ENCODE measurements around the gene FIP1L1. TPM values are rescaled to one million over a fixed set of nuclear protein-coding genes. Genes with fewer than 3 reads are reported as not detected.

Gene FIP1L1
- total RNA-seq, 4 donors from 2014 or later: 42.8 to 59.1 (median 49.6) TPM

- H3K4me3 ChIP-seq (ENCODE audit: low read depth, poor library complexity, severe bottlenecking): no peak overlapping the region
- no peak for DNase-seq (ENCODE audit: low spot score in 2 of 2)
- intact Hi-C loops (cut with DNase I; ENCODE audit: low total_unique reads): no loop called here
- whole genome bisulfite sequencing, 2 donors: 98% methylated on average over 3 of the region's 3 CpGs
- no peak for TF ChIP-seq POLR2A (IDR thresholded peaks at IDR 0.05)
- TF ChIP-seq CTCF (IDR thresholded peaks at IDR 0.05): no peak
Measured at GRCh38 chr4:53419208-53419607, 41.8 kb downstream of the FIP1L1 start.

- TF ChIP-seq CTCF (IDR thresholded peaks at IDR 0.05) (no peak), POLR2A (IDR thresholded peaks at IDR 0.05) (no peak)
- intact Hi-C loops (cut with DNase I; ENCODE audit: low total_unique reads): no loop called here
- 89 to 93% methylated on average over 2 of the region's 2 CpGs for WGBS, 2 donors
- H3K4me3 ChIP-seq (ENCODE audit: low read depth, poor library complexity, severe bottlenecking): no peak overlapping the region
- no peak for DNase-seq (ENCODE audit: low spot score in 2 of 2)
Measured at GRCh38 chr4:53421791-53422190, 44.4 kb downstream of the FIP1L1 start.

GRCh38 chr4:53422367-53422766 lies 44.9 kb downstream of the FIP1L1 start:
- no peak for TF ChIP-seq CTCF (IDR thresholded peaks at IDR 0.05)
- TF ChIP-seq POLR2A (IDR thresholded peaks at IDR 0.05): no peak
- 100% methylated on average over 1 of the region's 1 CpG for WGBS, 2 donors
- intact Hi-C loops (cut with DNase I; ENCODE audit: low total_unique reads): no loop called here
- no peak overlapping the region for H3K4me3 ChIP-seq (ENCODE audit: low read depth, poor library complexity, severe bottlenecking)
- DNase-seq (ENCODE audit: low spot score in 2 of 2): no peak

- no peak overlapping the region for H3K4me3 ChIP-seq (ENCODE audit: low read depth, poor library complexity, severe bottlenecking)
- no peak for TF ChIP-seq CTCF (IDR thresholded peaks at IDR 0.05)
- no peak for DNase-seq (ENCODE audit: low spot score in 2 of 2)
- intact Hi-C loops (cut with DNase I; ENCODE audit: low total_unique reads): no loop called here
Measured at GRCh38 chr4:53424280-53424679, 46.8 kb downstream of the FIP1L1 start.

GRCh38 chr4:53427366-53427765 lies 49.9 kb downstream of the FIP1L1 start:
- no peak for DNase-seq (ENCODE audit: low spot score in 2 of 2)
- H3K4me3 ChIP-seq (ENCODE audit: low read depth, poor library complexity, severe bottlenecking): no peak overlapping the region
- intact Hi-C loops (cut with DNase I; ENCODE audit: low total_unique reads): no loop called here
- TF ChIP-seq CTCF (IDR thresholded peaks at IDR 0.05) (no peak), POLR2A (IDR thresholded peaks at IDR 0.05) (no peak)

- H3K4me3 ChIP-seq (ENCODE audit: low read depth, poor library complexity, severe bottlenecking): no peak overlapping the region
- DNase-seq (ENCODE audit: low spot score in 2 of 2): no peak
- intact Hi-C loops (cut with DNase I; ENCODE audit: low total_unique reads): no loop called here
- TF ChIP-seq POLR2A (IDR thresholded peaks at IDR 0.05) (no peak), CTCF (IDR thresholded peaks at IDR 0.05) (no peak)
- WGBS, 2 donors: 86 to 87% methylated on average over 5 of the region's 5 CpGs
Measured at GRCh38 chr4:53431052-53431451, 53.6 kb downstream of the FIP1L1 start.
